HG03175 (cell line): ENCODE data around the gene PTH1R.

Experiments used
- ATAC-seq: cut with Tn5 transposase; IDR thresholded peaks from one replicate; pipeline ENCODE4 v1.9.1; 2021; ENCODE audit warnings: mild to moderate bottlenecking, moderate library complexity; ENCODE audit not compliant: unreplicated experiment

The PTH1R gene

DNA sequence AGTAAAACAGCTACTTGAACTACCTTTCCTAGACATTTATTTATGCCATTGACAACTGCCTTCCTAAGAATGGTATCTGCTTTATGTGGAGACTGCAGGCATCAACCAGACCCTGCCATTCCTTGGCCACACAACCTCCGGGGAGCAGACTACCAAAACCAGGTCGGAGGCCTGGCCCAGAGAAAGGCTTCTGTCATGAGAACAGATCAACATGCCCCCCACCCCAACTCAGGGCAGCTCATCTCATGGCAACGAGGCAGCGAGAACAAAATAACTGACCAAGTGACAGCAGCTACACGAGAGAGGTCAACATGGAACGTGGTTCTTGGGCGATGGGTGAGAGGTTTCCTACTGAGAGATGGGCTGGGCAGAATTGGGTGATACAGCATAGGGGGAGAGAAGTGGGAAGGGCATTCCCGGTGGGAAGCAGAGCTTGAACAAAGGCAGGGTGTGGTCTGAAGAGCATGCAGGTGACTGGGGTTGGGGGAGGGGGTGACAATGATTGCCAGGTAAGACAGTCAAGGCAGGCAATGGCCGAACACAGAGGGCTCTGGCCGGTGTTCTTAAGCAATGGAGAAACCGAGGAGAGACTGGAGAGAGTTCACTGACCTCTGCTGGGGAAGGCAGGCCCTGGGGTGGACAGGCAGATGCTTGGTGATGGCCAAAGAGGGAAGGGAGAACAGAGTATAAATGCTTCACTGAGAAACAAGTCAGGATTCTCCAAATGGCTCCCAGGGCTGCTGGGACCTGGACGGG is 65.1 kb downstream of the PTH1R start:
- no peak for ATAC-seq

DNA sequence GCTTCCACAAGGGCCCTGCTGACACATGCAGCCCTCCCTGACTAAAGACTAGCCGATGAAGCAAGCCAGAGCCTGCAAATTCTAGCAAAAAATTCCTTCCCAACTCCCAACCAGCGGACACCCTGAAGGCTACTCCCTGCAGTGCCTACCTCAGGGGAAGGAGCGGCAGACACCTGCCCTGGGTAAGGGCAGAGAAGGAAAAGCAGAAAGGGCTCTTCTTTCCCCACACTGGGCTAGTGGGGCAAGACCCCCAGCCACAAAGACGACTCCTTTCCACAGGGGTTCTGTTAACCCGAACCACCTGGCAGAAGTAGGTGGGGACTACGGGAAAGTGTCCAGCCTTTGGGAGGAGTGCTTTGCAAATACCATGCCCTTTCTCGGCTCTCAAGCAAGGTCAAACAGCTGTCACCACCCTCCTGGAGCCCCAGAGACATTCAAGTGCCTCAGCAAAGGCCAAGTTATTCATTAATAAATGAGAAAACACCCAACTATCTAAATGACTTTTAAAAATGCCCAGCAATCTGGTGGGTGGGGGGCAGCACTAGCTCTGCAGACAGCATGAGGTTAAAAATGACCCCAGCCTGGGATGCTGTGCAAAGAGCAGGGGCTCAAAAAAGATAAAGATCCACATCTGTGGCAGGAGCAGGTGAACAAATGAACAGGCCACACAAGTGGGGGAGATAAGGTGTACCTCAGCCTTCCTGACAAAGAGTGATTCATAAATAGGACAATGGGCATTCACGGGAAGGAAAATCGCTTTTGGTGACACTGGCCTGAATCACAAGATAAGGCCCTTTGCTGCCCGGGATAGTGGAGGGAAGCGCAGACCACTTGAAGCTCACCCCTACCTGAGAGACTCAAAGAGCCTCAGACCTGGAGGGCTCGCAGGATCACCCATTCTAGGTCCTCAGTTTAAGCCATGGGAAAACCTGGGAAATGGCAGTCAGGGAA is 66.0 kb downstream of the PTH1R start:
- no peak for ATAC-seq

DNA sequence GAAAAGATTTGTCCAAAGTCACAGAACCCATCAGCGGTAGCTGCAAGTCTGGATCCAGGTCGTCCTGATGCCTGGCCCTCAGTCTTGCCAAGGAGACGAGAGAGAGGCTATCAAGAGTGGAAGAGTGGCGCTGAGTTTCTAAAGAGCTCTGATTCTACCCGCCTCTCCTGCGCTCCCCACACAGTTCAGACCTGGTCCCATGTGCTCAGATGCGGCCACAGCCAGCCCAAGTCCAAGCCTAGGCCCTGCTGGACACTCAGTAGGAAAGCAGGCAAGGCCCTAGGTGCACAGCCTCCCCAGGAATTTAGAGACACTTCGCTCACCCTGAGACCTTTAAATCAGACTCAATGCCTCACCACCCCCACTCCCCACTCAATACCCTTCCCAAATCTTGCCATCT is 66.7 kb downstream of the PTH1R start:
- no peak for ATAC-seq

DNA sequence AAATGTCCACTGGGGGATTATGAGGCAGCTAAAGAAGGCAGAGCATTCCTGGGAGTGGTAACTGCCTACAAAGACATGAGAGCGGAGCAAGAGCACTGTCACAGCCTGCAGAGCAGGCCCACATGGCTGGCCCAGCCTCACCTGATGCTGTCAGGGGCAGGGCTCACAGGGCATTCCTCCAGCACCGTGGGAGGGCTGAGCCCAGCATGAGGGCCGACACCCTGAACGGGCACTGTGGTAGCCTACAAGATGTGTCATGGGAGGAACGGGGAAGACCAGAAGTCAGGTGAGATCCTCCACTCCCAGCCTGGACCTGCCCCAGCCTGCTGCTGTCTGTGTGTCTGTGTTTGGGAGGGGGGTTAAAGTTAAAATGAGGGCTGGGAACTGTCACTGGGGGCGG is 68.9 kb downstream of the PTH1R start:
- no peak for ATAC-seq

DNA sequence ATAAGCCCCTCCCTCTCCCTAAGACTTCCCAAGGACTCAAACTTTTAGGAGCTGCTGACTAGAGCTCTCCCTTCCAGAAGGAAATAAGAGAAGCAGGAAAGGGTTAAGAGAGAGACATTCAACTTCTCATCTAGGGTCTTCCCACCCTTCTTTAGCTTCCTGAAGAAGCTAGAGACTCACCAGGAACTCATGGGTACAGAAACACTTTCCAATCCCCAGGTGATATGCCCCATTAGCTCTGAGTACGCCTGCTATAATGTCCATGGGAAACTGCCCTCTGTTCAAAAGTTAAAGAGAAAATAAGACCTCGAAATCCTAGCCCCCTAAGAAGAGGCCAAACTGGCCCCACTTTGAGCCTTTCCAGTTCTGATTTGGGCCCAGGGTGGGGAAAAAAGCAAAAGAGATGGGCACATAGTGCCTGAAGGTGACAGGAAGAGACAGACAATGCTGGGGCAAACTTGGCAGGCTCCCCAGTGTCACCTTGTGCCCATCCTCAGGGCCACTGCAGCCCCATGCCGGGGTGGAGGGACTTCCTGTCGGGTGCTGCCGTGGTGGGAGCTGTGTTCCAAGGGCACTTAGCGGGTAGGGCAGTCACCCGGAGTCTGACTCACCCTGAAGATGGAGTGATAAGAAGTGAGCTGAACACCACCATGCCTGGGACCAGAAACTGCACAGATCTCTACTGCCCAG is 69.5 kb downstream of the PTH1R start:
- no peak for ATAC-seq

DNA sequence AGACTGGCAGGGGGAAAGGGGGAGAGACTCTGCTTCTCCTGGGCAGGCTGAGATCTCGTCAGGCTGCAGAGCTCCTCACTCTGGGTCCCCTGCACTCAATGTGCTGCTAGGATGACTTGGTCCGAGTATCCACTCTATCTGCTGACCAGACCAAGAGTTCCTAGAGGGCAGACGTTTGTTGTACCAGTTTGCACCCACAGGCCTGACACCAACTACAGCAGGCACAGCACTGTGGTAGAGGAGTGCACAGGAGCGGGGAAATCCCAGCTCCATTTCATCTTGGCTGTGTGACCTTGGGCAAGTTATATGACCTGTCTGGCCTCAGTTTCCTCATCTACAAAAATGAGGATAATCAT is 70.0 kb downstream of the PTH1R start:
- no peak for ATAC-seq

DNA sequence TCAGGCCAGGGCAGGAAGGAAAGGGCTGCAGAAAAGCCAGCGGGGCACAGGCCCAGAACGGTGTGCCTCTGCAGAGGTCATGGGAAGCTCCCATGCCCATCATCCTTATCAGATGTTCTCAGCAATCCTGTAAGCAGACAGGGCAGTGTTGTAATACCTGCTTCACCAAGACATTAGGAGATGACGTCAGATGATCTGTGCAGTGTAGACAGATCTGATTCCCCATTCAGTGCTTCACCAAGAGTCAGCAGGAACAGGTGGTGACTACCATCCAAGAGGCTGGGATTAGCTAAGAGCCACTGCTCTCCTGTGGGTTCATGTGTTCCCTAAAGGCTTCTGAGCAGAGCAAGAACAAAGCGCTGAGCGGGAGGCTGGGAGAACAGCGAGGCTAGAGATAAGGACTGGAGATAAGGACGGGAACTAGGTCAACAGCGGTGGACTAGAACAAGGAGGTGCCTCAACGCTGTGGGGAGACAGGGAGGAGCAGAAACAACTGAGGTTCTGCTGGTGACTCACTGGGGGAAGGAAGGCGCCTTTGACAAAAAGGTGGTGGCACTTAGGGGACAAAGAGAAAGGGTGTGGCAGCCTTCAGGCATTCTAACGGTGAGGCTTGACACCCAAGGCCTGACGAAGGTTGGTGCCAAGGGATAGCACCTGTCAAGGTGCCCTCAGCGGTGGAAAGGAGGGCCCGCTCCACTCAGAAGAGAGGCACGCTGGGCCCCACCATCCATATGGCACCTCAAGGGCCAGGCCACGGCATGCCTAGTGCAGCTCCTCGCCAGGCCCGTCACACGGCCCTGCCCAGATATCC is 70.7 kb downstream of the PTH1R start:
- no peak for ATAC-seq

DNA sequence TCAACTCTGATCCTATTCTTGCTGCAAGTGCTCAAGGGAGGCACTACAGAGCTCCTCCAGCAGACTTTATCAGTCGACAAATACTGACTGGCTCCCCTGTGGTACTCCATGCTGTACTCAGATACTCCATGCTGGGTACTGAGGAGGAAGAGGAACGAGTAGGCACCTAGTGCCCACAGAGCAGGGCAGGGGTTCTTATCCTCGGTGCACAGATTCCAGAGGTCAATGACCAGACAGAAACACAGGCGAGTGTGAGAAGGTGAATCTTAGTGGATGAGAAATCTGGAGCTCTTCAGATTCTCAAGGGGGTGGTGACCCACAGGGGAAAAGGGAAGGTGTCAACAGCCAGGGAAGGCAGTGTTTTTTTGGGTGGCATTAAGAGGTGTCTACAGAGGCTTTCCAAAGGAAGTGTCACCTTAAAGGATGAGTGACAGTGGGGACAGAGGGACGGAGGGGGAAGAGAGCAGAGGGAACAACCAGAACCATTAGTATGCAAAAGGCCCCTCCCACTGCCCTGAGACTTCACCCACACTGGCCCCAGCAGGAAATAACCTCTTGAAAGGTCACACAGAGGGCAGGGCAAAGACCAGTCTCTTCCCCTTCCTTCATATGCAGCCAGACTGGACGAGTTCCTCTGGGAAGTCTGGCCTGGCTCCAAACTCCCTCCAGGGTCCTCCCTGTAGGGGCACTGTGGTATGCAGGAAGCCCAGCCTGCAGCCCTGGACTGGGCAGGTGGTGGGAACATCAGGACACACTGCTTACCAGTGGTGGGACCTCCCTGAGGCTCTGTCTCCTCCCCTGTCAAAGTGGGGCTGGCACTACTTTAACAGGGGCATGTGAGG is 71.5 kb downstream of the PTH1R start:
- peak; percentile 54 for ATAC-seq

DNA sequence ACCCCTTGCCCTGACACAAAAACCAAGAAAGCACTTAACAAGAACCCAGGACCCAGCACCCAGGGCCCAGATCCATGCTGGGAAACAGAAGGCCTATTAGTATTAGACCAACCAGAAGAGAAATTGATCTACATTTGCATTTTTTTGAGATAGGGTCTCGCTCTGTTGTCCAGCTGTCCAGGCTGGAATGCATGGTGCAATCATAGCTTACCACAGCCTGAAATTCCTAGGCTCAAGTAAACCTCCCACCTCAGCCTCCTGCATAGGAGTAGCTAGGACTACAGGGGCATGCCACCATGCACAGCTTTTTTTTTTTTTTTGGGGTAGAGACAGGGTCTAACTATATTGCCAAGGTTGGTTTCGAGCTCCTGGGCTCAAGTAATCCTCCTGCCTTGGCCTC is 72.7 kb downstream of the PTH1R start:
- no peak for ATAC-seq

DNA sequence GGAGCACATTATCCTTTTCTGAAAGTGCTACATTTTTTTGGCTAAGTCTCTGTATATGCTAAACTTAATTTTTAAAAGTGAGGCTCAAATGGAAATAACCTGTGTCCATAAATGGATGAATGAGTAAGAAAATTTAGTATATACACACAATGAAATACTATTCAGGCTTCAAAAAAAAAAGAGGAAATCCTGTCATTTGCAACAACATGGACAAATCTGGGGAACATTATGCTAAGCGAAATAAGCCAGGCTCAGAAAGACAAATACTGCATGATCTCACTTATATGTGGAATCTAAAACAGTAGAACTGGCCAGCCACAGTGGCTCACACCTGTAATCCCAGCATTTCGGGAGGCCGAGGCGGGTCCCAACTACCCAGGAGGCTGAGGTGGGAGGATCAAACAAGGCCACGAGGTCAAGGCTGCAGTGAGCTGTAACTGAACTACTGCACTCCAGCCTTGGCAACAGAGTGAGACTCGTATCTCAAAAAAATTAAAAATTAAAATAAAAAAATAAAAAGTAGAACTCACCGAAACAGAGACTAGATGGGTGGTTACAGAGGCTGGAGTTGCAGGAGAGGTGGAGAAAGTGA is 73.2 kb downstream of the PTH1R start:
- ATAC-seq, result no peak

DNA sequence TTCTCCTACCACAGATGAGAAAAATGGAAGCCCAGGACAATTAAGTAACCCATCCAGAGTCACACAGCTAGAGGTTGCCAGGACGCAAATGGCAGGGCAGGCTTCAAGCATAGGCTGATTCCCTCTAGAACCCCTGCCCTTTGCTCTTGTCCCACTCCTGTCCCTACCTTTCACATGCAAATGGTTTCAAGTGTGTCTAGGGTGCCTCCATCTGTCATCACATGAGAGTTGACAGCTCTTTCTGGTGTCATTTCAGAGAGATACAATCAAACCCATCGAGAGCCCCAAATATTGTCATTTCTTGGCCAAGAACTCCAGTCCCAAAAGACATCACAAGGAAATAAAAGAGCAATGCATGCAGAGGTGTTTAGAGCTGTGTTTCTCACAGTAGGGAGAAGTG is 75.3 kb downstream of the PTH1R start:
- ATAC-seq, result no peak
